ENCODE measurements around the gene ABCB9. TPM values are rescaled to one million over a fixed set of nuclear protein-coding genes. Genes with fewer than 3 reads are reported as not detected.
A peak's percentile ranks its signal among the peaks of the same experiment; 100 is the strongest.
"Not testable (repeated sequence)": the region's sequence is repeated elsewhere in the genome, so short reads cannot be mapped to it uniquely, and the experiment has no call there.

The ABCB9 gene
- 9.0 and 9.9 TPM in 2 replicates for total RNA-seq (2012; rRNA removed)

GRCh38 chr12:122965851-122966742 is at the start of gene ABCB9:
Gene ABCB9, minus strand, starts transcription at chr12:122966463. Its CDS starts 6,228 bp downstream, at chr12:122960235.
- Histone ChIP-seq H3K36me3 (ENCODE audit: insufficient read depth, low read length) (no peaks in the 10 kb centered on the region), H3K9me3 (replicated peaks; ENCODE audit: low read length) (no peaks in the 10 kb centered on the region), H3K4me2 (ENCODE audit: low read length) (peak within 1 kb of the TSS; percentile 100), H3K9ac (ENCODE audit: low read depth, low read length) (peak within 1 kb of the TSS; percentile 57), H3K27me3 (ENCODE audit: control insufficient read depth, insufficient read depth, low read length) (no peaks in the 10 kb centered on the region), H3K4me1 (ENCODE audit: control insufficient read depth, insufficient read depth, low read length) (peaks cover 30% of the 10 kb centered on the region), H3K4me3 (ENCODE audit: low read length) (peak within 1 kb of the TSS; percentile 83)

- not testable (repeated sequence) for H3K4me3 ChIP-seq (ENCODE audit: low read length); H3K36me3 ChIP-seq (ENCODE audit: insufficient read depth, low read length); H3K9ac ChIP-seq (ENCODE audit: low read depth, low read length); H3K4me2 ChIP-seq (ENCODE audit: low read length); H3K27me3 ChIP-seq (ENCODE audit: control insufficient read depth, insufficient read depth, low read length); H3K4me1 ChIP-seq (ENCODE audit: control insufficient read depth, insufficient read depth, low read length); H3K9me3 ChIP-seq (replicated peaks; ENCODE audit: low read length)
Measured at GRCh38 chr12:123014473-123014872, 48.2 kb upstream of the ABCB9 start.

- peaks cover 14% of the 10 kb centered on the region for H3K36me3 ChIP-seq (ENCODE audit: insufficient read depth, low read length)
- no peak overlapping the region for H3K9ac ChIP-seq (ENCODE audit: low read depth, low read length)
- no peak overlapping the region for H3K4me3 ChIP-seq (ENCODE audit: low read length)
- no peaks in the 10 kb centered on the region for H3K27me3 ChIP-seq (ENCODE audit: control insufficient read depth, insufficient read depth, low read length)
- no peaks in the 10 kb centered on the region for H3K9me3 ChIP-seq (replicated peaks; ENCODE audit: low read length)
- H3K4me2 ChIP-seq (ENCODE audit: low read length), result no peak overlapping the region
- no peaks in the 10 kb centered on the region for H3K4me1 ChIP-seq (ENCODE audit: control insufficient read depth, insufficient read depth, low read length)
Measured at GRCh38 chr12:123013185-123014095, 47.2 kb upstream of the ABCB9 start.

- Histone ChIP-seq H3K4me1 (ENCODE audit: control insufficient read depth, insufficient read depth, low read length) (no peaks in the 10 kb centered on the region), H3K27me3 (ENCODE audit: control insufficient read depth, insufficient read depth, low read length) (no peaks in the 10 kb centered on the region), H3K9me3 (replicated peaks; ENCODE audit: low read length) (no peaks in the 10 kb centered on the region), H3K4me2 (ENCODE audit: low read length) (no peak overlapping the region), H3K4me3 (ENCODE audit: low read length) (no peak overlapping the region), H3K9ac (ENCODE audit: low read depth, low read length) (no peak overlapping the region), H3K36me3 (ENCODE audit: insufficient read depth, low read length) (peaks cover 14% of the 10 kb centered on the region)
Measured at GRCh38 chr12:123011701-123012100, 45.4 kb upstream of the ABCB9 start.

DNA sequence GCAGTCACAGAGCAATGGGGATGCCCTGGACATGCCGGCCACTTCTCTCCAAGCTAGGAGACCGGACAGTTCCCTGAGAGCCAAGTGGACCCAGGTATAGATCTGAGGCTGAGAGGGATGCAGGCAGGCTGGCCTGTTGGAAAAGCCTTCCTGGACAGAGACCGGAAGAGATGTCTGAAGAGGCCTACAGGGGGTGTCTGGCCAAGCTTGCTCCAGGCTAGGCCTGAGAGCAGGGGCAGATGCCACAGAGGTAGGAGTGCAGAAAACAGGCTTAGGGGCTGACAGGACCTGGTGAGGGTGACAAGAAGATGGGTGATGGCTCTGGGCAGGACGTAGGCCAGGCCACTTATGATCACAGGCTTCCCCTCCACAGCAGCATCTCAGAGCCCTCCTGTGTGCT is 44.4 kb upstream of the ABCB9 start:
- Histone ChIP-seq H3K4me3 (ENCODE audit: low read length) (no peak overlapping the region), H3K4me1 (ENCODE audit: control insufficient read depth, insufficient read depth, low read length) (no peaks in the 10 kb centered on the region), H3K9ac (ENCODE audit: low read depth, low read length) (no peak overlapping the region), H3K27me3 (ENCODE audit: control insufficient read depth, insufficient read depth, low read length) (no peaks in the 10 kb centered on the region), H3K9me3 (replicated peaks; ENCODE audit: low read length) (no peaks in the 10 kb centered on the region), H3K36me3 (ENCODE audit: insufficient read depth, low read length) (peaks cover 14% of the 10 kb centered on the region), H3K4me2 (ENCODE audit: low read length) (no peak overlapping the region)

DNA sequence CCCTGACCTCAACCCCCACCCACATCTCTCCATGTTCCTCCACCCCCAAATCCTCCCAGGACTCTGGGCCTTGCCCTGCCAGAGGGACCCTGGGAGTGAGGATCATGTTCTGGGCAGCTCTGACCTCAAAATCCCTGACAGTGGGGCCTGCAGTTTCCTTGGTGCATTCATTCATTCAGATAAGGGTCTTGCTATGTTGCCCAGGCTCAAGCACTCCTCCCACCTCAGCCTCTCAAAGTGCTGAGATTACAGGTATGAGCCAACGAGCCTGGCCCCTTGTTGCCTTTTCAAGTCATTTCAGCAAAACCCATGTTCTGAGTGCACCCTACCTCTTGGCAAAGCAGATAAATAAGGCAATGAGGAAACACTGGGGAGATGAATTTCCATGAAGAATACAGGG is 43.8 kb upstream of the ABCB9 start:
- H3K4me2 ChIP-seq (ENCODE audit: low read length), result no peak overlapping the region
- no peak overlapping the region for H3K9ac ChIP-seq (ENCODE audit: low read depth, low read length)
- H3K4me3 ChIP-seq (ENCODE audit: low read length), result no peak overlapping the region
- H3K9me3 ChIP-seq (replicated peaks; ENCODE audit: low read length), result no peaks in the 10 kb centered on the region
- peaks cover 18% of the 10 kb centered on the region for H3K36me3 ChIP-seq (ENCODE audit: insufficient read depth, low read length)
- H3K4me1 ChIP-seq (ENCODE audit: control insufficient read depth, insufficient read depth, low read length), result no peaks in the 10 kb centered on the region
- H3K27me3 ChIP-seq (ENCODE audit: control insufficient read depth, insufficient read depth, low read length), result no peaks in the 10 kb centered on the region

DNA sequence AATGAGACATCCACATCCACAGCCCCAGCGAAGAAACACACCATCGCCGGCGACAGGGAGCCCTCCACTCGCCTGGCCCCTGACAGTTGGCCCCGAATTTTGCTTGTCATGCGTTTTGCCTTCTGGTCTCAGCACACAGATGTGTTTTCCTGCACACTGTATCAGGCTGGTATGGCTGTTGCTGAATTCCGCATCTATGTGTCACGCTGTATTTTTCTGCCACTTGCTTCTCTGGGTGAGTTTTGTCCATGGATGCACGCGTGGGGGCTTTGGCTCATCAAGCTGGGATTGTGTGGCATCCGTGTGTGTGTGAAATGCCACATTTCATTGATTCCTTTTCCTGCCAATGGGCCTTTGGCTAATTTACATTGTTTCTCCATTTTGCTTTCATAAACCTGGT is 40.7 kb upstream of the ABCB9 start:
- Histone ChIP-seq H3K27me3 (ENCODE audit: control insufficient read depth, insufficient read depth, low read length) (no peaks in the 10 kb centered on the region), H3K4me1 (ENCODE audit: control insufficient read depth, insufficient read depth, low read length) (no peaks in the 10 kb centered on the region), H3K36me3 (ENCODE audit: insufficient read depth, low read length) (peaks cover 20% of the 10 kb centered on the region), H3K4me3 (ENCODE audit: low read length) (no peak overlapping the region), H3K9ac (ENCODE audit: low read depth, low read length) (no peak overlapping the region), H3K4me2 (ENCODE audit: low read length) (no peak overlapping the region), H3K9me3 (replicated peaks; ENCODE audit: low read length) (no peaks in the 10 kb centered on the region)

- no peak overlapping the region for H3K4me3 ChIP-seq (ENCODE audit: low read length)
- no peaks in the 10 kb centered on the region for H3K27me3 ChIP-seq (ENCODE audit: control insufficient read depth, insufficient read depth, low read length)
- no peaks in the 10 kb centered on the region for H3K4me1 ChIP-seq (ENCODE audit: control insufficient read depth, insufficient read depth, low read length)
- H3K36me3 ChIP-seq (ENCODE audit: insufficient read depth, low read length), result peaks cover 20% of the 10 kb centered on the region
- no peaks in the 10 kb centered on the region for H3K9me3 ChIP-seq (replicated peaks; ENCODE audit: low read length)
- H3K9ac ChIP-seq (ENCODE audit: low read depth, low read length), result no peak overlapping the region
- no peak overlapping the region for H3K4me2 ChIP-seq (ENCODE audit: low read length)
Measured at GRCh38 chr12:123005081-123005626, 38.9 kb upstream of the ABCB9 start.

- Histone ChIP-seq H3K9me3 (replicated peaks; ENCODE audit: low read length) (no peaks in the 10 kb centered on the region), H3K36me3 (ENCODE audit: insufficient read depth, low read length) (peaks cover 15% of the 10 kb centered on the region), H3K9ac (ENCODE audit: low read depth, low read length) (no peak overlapping the region)
Measured at GRCh38 chr12:123004287-123004686, 38.0 kb upstream of the ABCB9 start.

GRCh38 chr12:123003257-123003656 is 37.0 kb upstream of the ABCB9 start:
- Histone ChIP-seq H3K36me3 (ENCODE audit: insufficient read depth, low read length) (peaks cover 13% of the 10 kb centered on the region), H3K9ac (ENCODE audit: low read depth, low read length) (no peak overlapping the region), H3K9me3 (replicated peaks; ENCODE audit: low read length) (no peaks in the 10 kb centered on the region), H3K27me3 (ENCODE audit: control insufficient read depth, insufficient read depth, low read length) (no peaks in the 10 kb centered on the region), H3K4me1 (ENCODE audit: control insufficient read depth, insufficient read depth, low read length) (no peaks in the 10 kb centered on the region), H3K4me3 (ENCODE audit: low read length) (no peak overlapping the region), H3K4me2 (ENCODE audit: low read length) (no peak overlapping the region)

More at GRCh38 chr12:123004287-123004686, 38.0 kb upstream of the ABCB9 start:
- H3K27me3 ChIP-seq (ENCODE audit: control insufficient read depth, insufficient read depth, low read length), result no peaks in the 10 kb centered on the region
- no peaks in the 10 kb centered on the region for H3K4me1 ChIP-seq (ENCODE audit: control insufficient read depth, insufficient read depth, low read length)
- H3K4me3 ChIP-seq (ENCODE audit: low read length), result no peak overlapping the region
- no peak overlapping the region for H3K4me2 ChIP-seq (ENCODE audit: low read length)

GRCh38 chr12:123001464-123001863 is 35.2 kb upstream of the ABCB9 start:
- peaks cover 13% of the 10 kb centered on the region for H3K36me3 ChIP-seq (ENCODE audit: insufficient read depth, low read length)
- no peaks in the 10 kb centered on the region for H3K4me1 ChIP-seq (ENCODE audit: control insufficient read depth, insufficient read depth, low read length)
- H3K4me2 ChIP-seq (ENCODE audit: low read length), result no peak overlapping the region
- H3K27me3 ChIP-seq (ENCODE audit: control insufficient read depth, insufficient read depth, low read length), result no peaks in the 10 kb centered on the region
- H3K9me3 ChIP-seq (replicated peaks; ENCODE audit: low read length), result no peaks in the 10 kb centered on the region
- no peak overlapping the region for H3K9ac ChIP-seq (ENCODE audit: low read depth, low read length)
- no peak overlapping the region for H3K4me3 ChIP-seq (ENCODE audit: low read length)
